Measurements from ENCODE around the gene FAM50A. TPM values are rescaled to one million over a fixed set of nuclear protein-coding genes. Genes with fewer than 3 reads are reported as not detected.
A peak's percentile ranks its signal among the peaks of the same experiment; 100 is the strongest.

The FAM50A gene
- polyA plus RNA-seq, 5 donors: 37.0 to 58.6 (median 48.1) TPM

DNA sequence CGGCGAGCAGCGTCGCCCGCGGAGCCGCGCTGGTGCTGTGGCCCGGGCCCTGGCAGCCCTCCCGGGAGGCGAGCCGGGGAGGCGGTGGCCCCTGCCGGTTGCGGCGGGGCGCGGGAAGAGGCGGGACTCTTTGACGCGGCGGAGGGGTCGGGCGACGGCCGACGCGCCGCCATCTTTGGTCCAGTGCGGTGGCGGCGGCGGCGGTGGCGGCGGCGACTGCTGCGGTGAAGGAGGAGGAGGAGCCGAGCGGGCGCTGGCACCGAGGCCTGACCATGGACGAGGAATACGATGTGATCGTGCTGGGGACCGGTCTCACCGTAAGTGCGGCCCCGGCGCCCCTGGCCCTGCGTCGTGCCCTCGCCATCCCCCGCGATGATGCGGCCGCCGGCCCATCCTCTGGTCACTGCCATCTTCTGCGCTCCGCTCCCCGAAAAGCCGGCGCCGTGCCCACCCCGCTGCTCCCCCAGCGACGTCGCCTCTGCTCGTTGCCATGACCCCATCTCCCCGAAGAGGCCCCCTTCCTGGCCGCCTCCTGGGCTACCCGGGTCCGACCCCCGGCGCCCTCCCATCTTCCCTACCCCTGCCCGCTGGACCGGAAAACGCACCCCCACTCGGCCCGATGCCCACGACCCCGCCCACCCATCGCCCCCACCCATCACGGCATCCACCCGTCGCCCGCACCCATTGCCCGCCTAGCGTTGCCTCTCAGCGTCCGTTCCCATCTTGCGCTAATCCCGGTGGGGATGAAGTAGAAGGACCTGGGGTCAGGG lies 6.8 kb upstream of the FAM50A start, which contains the start of gene GDI1:
Gene GDI1 (plus strand): TSS at position 172 of the 770 bp plus-strand sequence. CDS start 101 bp downstream, at position 273.
- peak in 1 of 2 donors; percentile 21 for DNase-seq

GRCh38 chrX:154437971-154438893 lies 5.7 kb upstream of the FAM50A start:
- no peak for DNase-seq

GRCh38 chrX:154439841-154440240 lies 4.1 kb upstream of the FAM50A start:
- no peak for DNase-seq

DNA sequence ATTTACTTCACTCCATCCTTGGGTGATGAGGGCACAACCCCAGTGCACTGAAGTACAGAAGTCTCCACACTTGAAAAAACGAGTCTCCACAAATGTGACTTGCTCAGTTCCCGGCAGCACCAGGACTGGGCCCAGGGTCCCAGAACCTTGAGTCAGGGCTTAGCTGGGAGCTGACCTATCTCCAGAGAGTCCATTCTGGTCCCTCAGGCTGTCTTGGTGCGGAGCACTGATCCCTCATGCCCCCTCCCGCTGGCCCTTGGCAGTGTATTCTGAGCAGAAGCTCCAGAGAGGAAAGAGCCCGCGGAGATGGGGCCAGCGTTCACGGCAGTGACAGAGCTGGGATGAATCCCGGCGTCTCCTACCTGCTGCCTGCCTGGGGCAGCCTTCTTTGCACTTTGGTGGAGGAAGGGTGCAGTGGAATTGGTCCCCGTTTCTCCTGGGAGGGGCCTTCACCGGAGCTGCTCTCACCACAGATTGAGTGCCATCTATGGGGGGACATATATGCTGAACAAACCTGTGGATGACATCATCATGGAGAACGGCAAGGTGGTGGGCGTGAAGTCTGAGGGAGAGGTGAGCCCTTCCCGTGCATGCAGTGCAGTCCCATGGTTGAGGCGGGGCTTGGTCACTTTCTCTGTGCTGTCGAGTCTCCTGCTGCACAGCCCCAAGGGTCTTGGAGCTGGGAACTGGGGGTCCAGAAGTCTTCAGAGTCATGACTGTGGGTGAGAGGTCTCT lies 3.2 kb upstream of the FAM50A start:
- DNase-seq: no peak

- no peak for DNase-seq
Observed at GRCh38 chrX:154441564-154441963, 2.4 kb upstream of the FAM50A start.

DNA sequence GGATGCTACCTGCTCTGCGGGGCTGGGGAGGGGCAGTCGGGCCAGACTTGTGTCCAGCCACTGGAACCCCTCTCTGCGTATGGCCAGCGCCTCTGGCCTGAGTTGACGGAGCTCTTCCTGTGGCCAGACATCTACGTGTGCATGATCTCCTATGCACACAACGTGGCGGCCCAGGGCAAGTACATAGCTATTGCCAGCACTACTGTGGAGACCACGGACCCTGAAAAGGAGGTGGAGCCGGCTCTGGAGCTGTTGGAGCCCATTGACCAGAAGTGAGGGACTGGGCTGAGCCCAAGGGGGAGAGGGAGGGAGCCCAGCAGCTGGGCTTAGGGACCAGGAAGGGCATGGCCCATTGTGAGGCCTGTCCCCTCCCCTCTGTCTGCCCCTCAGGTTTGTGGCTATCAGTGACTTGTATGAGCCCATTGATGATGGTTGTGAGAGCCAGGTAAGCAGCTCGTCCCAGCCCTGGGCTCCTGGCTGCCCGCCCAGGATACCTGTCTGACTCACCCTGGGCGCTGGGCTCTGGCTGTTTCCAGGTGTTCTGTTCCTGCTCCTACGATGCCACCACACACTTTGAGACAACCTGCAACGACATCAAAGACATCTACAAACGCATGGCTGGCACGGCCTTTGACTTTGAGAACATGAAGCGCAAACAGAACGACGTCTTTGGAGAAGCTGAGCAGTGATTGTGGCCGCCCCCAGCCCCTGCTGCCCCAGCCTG lies 1.8 kb upstream of the FAM50A start:
- DNase-seq: no peak

DNA sequence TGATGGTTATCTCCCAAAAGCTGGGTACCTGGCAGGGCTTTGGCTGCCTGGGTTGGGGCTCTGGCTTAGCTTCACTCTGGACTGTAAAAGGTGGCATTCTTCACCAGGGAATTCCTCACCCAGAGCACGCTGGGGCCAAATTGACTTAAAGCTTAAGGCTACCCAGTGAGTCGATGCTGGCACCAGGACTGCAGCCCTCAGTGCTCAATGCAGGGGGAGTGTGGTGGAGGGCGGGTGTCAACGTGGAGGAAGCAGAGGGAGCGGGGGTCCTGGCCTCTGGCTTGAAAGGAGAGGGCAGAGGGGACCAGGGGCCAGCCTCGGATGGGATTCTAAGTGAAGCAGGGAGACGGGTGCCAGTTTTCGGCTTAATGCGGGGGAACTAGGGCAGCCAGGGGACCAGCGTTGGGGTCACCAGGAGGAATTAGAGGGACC lies 446 bp upstream of the FAM50A start:
- no peak for DNase-seq

- DNase-seq: no peak
Observed at GRCh38 chrX:154444755-154445246, 860 bp downstream of the FAM50A start.

DNA sequence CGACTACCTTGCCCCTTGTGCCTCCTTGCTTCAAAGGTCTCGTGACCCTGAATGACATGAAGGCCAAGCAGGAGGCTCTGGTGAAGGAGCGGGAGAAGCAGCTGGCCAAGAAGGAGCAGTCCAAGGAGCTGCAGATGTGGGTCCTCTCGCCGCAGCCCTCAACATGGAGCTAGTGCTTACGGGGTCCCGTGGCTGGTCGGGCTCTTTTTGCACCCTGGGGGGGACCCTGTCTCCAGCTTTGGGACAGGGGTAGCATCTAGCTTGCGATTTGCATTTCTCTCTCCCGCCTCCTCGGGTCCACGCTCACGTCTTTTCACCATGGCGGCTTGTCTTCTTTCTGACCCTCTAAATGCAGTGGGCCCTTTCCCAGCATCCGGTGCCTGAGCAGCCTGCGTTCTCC lies 1.8 kb downstream of the FAM50A start:
- no peak for DNase-seq

DNA sequence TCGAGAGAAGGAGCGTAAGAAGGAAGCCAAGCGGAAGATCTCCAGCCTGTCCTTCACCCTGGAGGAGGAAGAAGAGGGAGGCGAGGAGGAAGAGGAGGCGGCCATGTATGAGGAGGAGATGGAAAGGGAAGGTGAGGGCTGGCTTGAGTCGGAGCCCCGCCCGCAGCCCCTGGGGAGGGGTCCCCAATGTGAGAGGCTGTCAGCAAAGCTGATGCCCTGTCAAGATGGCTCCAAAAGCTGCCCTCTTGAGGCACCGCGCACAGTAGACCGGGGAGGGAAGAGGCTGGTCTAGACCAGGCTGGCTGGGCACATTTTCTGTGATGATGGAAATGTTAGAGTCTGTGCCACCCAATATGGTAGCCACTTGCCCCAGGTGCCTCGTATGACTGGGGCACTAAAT lies 2.5 kb downstream of the FAM50A start:
- no peak for DNase-seq

GRCh38 chrX:154448484-154448883 lies 4.5 kb downstream of the FAM50A start:
- DNase-seq: no peak

GRCh38 chrX:154449618-154450017 lies 5.7 kb downstream of the FAM50A start:
- no peak for DNase-seq

- no peak for DNase-seq
Observed at GRCh38 chrX:154450312-154450711, 6.4 kb downstream of the FAM50A start.

DNA sequence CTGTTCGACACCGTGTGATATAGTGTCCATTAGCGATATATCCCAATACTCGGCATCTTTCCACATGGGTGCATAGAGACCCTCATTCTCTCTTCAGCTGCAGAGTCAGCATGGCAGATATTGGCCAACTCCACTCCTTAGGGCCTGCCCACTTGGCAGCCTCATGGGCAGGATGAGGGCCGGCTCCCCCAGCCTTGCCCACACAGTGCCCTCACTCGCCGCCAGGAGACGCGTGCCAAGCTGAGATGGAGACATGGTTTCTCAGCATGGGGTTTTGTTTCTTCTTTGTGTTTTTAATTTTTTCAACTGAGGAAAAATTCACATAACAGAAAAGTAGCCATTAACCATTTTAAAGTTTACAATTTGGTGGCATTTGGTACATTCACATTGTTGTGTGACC lies 8.9 kb downstream of the FAM50A start:
- DNase-seq: no peak

DNA sequence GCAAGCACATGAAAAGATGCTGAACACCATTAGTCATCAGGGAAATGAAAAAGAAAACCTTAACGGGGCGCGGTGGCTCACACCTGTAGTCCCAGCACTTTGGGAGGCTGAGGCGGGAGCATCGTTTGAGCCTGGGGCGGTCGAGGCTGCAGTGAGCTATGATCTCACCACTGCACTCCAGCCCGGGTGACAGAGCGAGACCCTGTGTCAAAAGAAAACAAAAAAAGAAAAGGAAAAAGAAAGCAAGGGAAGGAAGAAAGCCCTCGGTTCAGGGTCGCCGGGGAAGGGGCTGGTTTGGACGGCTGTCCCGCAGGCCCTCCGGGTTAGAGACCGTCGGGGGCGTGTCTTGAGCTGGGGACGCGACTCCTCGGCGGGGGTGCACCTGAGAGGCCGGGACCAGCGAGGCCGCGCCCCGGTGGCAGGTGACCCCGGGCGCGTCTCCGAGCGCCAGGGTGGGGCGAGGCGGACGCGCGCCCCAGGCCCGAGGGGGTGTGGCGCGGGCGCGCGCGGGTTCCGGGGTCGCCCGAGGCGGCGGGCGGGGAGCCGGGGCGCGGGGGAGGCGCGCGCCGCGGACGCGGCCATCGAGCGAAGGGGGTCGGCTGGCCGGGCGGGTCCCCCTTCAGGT lies 13.7 kb downstream of the FAM50A start:
- no peak for DNase-seq

DNA sequence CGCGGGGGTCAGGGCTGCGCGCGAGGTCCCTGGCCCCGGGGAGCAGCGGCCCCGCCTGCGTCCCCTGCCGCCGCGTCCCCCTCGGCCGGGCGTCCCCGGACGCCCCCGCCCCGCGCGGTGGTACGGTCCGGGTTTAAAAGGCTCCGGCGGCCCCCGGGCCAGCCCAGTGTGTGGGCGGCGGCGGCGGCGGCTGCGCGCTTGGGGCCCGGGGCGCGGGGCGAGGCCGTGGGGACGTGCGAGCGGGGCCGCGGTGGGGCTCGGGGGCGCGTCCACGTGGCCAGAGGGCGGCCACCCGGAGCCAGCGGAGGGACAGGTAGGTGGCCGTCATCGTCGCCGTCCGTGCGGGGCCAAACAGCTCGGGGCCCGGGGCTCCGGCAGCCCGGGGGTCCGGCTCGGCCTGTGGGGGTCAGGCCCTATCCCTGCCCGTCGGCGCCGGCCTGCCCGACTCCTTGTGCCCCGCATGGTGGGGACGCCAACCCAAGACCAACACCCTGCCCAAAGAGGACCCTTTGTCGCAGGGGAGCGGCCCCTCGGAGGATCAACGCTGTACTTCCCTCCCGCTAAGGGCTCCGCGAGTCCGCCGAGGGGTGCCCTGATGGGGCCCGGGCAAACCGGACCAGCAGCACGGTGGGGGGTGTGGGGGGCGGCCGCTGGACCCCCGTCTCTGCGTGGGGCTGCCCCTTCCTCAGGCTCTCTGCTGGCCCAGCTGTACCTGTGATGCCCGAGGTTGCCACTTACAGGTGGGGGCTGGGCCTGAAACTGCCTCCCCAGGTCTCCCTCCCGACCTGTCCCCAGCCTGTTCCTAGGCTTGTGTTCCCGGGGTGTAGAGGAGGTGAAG lies 14.4 kb downstream of the FAM50A start, which contains the start of gene PLXNA3:
Gene PLXNA3 (plus strand): TSS at position 166 of the 838 bp plus-strand sequence. CDS start 1,903 bp downstream, outside the sequence.
- peak in 1 of 2 donors; percentile 32 for DNase-seq

DNA sequence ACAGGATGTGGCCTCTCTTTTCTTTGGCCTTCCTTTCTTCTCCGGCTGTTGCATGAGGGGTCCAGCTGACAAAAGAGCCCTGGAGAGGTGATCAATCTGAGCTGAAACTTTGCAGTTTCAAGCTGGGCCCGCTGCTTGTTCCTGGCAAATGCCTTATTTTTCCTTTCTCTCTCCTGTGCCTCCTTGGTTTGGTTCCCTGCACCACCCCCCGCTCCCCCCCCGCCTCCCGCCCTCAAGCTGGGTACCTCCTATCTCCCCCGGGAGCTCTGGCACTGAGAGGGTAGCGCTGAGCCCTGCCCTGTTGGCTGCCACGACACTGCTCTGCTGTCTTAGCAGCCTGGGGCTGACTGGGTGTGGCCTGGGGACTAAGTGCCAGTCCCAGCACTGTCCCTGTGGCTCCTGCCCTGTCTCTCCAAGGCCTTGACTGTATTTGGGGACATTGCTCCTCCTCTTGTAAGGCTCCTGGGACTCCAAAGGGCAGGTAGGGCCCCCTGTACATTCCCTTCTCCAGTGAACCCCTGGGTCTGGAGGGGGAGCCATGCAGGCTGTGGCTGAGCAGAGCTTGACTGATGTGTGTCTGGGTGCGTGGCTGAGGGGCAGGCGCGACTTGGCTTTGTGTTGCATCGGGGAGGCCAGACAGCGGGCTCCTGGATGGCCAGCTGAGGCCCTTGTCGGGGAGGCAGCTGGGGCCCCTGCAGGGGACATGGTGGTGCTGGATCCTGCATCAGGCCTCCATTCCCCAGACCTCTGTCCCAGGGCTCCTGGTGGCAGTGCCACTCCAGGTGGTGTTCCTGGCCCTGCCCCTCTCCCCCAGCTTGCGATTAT lies 15.2 kb downstream of the FAM50A start:
- DNase-seq: no peak

GRCh38 chrX:154459832-154460231 lies 15.9 kb downstream of the FAM50A start:
- no peak for DNase-seq

- no peak for DNase-seq
Observed at GRCh38 chrX:154460326-154460725, 16.4 kb downstream of the FAM50A start.

All from right lung (tissue), 5 donors.